Stimulated activated CD4-positive, alpha-beta T cell treated with anti-CD3 and anti-CD28 coated beads, Interleukin-1b, Interleukin-23, amount 100 ng/mL, for 4 hours (primary cell): Measurements from ENCODE around the gene OCA2.

Experiments
- DNase-seq, 2 donors: peaks; one replicate each; pipeline ENCODE4 v3.0.0-alpha.2; 2020; ENCODE audit warnings: low read depth in 2 of 2

Gene OCA2

GRCh38 chr15:28079313-28079969 lies 19.7 kb downstream of the OCA2 start:
- DNase-seq, result no peak

DNA sequence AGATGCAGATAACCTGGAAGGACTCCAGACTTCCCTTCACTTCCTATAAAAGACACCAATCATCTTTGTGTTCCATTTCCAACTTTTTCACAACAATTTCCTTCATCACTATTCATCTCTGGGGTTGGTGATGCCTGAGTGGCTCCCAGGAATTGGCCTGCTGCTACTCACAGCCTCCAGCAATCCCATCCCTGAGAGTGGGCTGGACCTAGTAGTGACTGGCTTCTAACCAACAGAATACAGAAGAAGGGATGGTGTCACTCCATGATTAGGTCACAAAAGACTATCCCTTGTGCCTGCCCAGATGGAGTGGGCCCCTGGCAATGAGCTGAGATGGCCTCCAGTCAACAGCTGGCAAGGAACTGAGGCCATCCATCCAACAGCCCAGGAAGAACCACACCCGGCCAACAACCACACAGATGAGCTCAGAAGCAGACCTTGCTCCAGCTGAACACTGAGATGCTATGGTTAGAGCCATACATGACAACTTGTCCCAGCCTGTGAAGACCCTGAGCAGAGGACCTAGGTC lies 20.9 kb downstream of the OCA2 start:
- no peak for DNase-seq

GRCh38 chr15:28075573-28075972 lies 23.5 kb downstream of the OCA2 start:
- no peak for DNase-seq

GRCh38 chr15:28068930-28069329 lies 30.2 kb downstream of the OCA2 start:
- DNase-seq, result no peak

DNA sequence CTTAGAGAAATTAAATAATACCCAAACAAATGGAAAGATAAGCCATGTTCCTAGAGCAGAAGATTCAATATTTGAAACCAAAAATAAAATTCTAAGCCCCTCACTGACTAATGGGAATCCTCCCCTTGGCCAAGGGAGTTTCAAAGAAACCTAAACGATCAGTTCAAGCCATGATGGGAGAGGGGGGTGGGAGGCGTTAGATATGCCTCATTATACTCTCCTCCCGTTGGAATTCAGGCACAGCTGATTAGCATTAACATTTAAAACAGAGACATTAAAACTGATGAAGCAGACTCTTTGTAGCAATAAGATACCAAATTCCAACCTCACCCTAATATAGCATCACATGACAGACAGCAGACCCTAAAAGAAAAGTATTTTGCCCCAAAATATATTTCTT lies 32.9 kb downstream of the OCA2 start:
- DNase-seq, result no peak

DNA sequence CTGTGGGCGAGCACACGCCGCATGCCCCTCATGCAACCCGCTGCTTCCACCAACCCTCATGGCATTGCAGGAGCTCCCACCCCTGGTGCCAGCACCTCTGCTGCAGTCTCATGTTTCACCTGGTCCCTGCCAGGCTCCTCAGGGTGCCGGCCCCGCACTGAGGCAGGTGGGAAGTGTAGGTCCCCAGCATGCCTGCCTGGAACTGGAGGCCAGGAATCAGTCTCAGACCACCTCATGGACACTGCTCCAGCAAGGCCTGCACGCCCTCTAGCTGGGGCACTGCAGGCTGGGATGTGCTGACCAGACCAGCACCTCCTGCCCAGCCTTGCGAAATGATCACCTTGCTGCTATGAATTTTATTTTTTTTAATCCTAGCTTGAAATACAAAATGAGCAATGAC lies 39.1 kb downstream of the OCA2 start:
- DNase-seq, result no peak

DNA sequence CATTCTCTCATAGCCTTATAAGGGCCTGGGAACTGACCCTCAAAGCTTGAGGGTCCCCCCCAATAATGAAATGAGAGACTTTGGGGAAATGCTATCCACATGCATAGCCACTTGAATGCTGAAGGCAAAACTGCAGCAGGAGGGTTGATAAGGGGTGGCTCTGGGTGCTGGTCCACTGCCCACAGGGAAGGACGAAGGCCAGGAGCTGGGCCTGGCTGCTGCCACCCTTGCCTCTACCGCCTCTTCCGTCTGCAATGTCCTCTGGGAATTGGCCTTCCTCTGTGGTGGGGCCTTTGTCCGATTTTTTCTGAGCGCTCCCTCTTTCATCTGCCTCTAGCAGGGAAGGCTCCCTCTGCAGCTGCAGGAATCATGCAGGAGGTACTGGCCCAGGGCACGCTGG lies 41.0 kb downstream of the OCA2 start:
- no peak for DNase-seq

DNA sequence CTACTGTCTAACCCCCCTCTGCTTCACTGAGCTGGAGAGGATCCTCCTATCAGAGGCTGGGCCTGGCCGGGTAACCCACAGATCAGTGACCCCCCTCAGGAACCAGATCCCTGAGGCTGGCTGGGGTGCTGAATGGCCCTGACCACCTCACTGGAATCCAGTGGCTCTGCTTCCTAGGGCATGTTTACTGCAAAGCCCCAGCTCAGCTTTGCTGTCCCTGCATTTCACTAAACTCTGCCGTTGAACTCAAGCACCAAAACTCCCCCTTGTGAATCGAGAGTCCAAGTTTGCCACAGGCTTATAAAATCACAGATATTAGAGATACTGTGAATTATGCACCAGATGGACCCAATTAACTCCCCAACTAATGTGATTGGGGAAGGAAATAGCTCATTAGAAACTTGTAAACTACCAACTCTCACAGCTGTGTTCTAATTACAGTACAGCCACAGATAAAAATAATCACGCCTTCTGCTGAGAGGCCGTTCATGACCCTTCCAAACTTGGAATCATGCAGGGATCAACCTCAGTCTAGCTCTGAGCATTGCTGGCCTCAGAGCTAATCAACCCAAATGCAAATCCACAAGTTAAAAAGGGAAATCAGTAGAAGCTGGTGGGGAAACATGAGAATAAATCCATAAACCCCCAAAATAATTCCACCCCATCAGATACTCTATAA lies 47.0 kb downstream of the OCA2 start:
- DNase-seq, result no peak

DNA sequence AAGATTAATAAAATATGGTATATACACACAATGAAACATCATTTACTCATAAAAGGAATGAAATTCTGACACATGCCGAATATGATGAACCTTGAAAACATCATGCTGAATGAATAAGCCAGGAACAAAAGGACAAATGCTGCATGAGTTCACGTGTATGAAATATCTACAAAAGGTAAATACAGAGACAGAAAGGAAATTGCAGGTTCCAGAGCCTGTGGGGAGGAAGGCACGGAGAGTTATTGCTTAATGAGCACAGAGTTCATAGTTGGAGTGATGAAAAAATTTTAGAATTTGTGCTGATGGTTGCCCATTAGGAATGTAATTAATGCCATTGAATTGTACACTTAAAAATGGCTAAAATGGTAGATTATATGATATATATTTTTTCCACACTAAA lies 49.5 kb downstream of the OCA2 start:
- no peak for DNase-seq

- no peak for DNase-seq
These were observed 51.8 kb downstream of the OCA2 start for GRCh38 chr15:28047277-28047676.

DNA sequence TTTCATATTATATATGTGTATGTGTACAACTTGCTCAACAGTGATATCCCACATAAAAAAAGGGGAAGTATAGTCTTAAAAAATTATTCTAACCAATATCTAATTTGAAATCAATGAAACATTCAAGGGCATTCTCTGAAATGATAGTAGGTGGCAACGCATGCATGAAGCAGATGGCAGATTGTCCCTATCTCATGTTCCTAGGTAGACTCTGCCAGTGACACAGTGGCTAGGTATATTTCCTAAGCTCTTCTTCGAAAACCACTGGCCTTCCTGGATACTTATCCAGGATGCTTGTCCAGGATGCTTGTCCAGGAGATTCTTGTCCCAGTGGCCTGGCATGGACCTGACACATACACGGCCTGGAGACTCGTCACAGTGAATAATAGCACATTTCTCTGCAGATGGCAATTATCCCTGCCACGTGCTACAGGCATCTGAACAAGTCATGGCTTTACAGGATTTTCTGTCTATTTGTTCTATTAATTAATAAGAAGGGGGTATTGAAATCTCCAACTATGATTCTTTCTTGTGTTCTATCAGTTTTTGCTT lies 54.9 kb downstream of the OCA2 start:
- no peak for DNase-seq

DNA sequence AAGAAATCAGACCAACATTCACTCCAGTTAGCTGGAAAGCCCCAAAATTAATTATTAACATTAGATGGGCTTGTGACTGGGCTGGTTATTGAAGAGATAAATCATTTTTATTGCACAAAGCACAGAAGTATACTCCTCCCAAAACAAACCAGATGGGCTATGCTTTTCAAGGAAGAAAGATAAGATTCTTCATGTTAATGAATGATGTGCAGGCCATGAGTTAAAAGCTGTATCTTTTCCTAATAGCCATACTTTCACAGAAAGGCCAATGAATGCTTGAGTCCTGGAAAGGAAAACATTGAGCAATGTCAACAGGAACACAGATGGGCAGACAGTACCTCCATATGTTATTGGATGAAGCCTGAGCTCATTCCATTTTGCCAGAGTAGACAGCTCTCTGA lies 55.4 kb downstream of the OCA2 start:
- DNase-seq, result no peak

GRCh38 chr15:28037969-28038590 lies 61.0 kb downstream of the OCA2 start:
- DNase-seq, result no peak

- DNase-seq, result no peak
These were observed 65.7 kb downstream of the OCA2 start for GRCh38 chr15:28033443-28033842.

GRCh38 chr15:28030801-28031200 lies 68.3 kb downstream of the OCA2 start:
- no peak for DNase-seq

- no peak for DNase-seq
These were observed 71.4 kb downstream of the OCA2 start for GRCh38 chr15:28027714-28028076.

- no peak for DNase-seq
These were observed 72.1 kb downstream of the OCA2 start for GRCh38 chr15:28026764-28027713.

- no peak for DNase-seq
These were observed 72.9 kb downstream of the OCA2 start for GRCh38 chr15:28026221-28026620.

GRCh38 chr15:28025413-28025812 lies 73.7 kb downstream of the OCA2 start:
- DNase-seq, result no peak

- DNase-seq, result no peak
These were observed 74.2 kb downstream of the OCA2 start for GRCh38 chr15:28024889-28025250.

- no peak for DNase-seq
These were observed 74.9 kb downstream of the OCA2 start for GRCh38 chr15:28023933-28024888.
